GM19238 (cell line): ENCODE results near the gene MCF2L.

ENCODE experiments used
- DNase-seq: peaks from one replicate; pipeline ENCODE4 v3.0.0; 2011; ENCODE audit warnings: low spot score; ENCODE audit not compliant: insufficient read length

The MCF2L gene

DNA sequence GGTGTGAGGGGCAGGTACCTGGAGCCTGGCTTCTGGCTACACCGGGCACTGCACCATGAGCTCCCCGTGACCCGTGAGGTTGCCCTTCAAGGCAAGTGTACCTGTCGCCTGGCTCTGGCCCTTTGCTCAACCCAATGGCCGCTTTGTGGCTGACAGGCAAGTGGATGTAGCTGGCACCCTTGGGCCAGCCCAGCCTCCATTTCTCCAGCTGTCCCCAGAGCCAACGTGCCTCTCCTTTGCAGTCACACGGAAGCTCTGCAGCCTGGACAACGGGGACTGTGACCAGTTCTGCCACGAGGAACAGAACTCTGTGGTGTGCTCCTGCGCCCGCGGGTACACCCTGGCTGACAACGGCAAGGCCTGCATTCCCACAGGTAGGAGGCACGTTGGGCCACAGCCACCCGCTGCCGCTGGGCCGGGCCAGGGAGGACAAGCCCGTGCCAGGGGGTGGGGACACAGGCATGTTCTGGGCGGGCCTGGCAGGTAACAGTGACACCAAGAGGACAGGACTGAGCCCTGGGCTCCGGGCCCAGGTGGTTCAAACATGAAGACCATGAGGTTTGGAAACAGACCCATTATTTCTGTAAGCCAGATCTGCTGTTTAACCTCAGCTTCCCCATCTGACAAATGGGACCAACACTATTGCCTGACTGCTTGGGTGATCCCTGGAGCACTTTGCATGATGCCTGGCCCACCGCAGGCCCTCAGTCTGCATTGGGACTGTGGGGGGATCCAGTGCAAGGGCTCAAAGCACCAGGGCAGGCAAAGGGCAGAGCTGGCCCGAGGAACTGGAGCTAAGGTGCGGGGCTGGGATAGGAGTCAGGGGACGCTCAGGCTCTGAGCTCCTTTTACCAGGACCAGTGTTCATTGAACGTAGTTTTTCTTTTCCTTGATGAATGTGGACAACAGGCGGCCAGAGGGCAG lies 171.9 kb downstream of the MCF2L start:
- DNase-seq: no peak

DNA sequence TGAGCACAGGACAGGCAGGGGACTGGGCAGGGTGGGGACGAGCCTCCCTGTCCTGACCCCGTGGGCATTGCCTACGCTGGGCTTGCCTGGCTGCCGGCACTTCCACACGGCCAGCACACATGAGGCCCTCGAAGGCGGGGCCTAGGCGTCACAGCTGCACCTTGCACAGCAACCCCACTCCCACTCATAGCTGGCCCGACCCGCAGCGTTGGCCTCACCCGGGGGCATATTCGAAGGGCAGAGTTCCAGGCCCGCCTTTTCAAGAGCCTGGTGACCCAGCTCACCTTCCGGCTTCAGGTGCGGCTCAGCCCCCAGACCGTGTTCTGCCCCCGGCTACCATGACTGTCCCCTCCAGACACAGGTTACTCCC lies 172.6 kb downstream of the MCF2L start:
- DNase-seq: no peak

DNA sequence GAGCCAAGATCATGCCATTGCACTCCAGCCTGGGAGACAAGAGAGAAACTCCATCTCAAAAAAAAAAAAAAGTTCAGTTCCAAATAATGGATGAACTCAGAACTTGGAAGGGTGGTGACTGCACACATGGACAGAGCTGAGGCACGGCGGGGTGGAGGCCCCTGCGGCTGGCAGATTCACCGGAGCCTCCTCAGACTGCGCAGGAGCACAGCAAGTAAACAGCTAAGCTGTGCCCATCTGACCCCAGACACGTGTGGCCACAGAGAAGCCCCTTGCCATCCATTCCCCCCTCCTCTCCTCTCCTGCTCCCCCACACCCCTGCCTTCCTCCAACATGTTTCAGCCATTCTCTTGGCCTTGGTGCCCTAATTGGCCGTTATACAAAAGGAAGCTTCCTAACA lies 173.9 kb downstream of the MCF2L start:
- no peak for DNase-seq

DNA sequence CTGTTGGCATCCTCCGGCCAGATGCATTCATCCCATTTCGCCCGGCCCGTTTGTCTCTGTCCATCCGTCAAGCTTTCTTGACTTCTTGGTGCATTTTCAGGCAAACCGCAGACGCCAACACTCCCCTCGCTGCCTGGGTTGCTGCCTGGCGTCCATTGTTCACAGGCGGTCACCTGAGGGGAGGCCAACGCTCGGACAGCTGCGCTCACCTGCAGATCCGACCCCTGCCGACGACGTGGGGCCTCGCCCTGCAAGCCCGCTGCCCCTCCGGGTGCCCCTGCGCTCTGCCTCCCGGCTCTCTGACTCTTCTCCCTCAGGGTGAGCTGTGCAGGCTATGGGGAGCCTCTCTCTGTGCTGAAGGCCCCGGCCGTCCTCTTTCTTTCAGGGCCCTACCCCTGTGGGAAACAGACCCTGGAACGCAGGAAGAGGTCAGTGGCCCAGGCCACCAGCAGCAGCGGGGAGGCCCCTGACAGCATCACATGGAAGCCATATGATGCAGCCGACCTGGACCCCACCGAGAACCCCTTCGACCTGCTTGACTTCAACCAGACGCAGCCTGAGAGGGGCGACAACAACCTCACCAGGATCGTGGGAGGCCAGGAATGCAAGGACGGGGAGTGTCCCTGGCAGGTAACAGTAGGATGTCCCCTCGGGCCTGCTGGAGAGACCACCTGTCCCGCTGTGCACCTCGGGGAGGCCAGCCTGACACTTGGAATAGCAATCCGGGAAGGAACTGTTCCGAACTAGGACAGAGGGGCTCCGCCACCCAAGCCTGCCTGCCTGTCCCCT lies 174.6 kb downstream of the MCF2L start:
- no peak for DNase-seq

DNA sequence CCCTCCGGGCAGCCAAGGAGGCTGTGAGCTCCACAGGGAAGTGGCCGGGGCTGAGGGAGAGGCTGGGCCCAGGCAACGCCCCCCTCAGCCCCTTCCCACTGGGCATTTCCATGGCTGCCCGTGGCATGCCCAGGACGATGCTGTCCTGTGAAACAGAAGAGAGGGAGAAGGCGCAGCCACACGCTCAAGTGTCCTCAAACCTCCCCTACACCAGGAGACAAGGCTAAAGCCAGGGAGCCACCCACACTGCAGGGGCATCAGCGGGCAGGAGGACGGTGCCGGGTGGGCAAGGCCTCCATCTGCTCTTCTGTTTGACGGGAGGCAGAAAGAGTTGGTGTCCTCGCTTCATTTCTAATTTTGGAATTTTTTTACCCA lies 175.2 kb downstream of the MCF2L start:
- DNase-seq: no peak

DNA sequence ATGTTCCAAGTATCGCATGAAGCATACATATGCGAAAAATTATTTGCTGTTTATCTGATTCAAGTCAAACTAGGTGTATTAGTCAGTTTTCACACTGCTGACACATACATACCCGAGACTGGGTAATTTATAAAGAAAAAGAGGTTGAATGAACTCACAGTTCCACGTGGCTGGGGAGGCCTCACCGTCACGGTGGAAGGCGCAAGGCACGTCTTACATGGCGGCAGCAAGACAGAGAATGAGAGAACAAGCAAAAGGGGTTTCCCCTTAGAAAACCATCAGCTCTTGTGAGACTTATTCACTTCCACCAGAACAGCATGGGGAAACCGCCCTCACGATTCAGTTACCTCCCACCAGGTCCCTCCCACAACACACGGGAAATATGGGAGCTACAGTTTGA lies 176.5 kb downstream of the MCF2L start:
- no peak for DNase-seq

DNA sequence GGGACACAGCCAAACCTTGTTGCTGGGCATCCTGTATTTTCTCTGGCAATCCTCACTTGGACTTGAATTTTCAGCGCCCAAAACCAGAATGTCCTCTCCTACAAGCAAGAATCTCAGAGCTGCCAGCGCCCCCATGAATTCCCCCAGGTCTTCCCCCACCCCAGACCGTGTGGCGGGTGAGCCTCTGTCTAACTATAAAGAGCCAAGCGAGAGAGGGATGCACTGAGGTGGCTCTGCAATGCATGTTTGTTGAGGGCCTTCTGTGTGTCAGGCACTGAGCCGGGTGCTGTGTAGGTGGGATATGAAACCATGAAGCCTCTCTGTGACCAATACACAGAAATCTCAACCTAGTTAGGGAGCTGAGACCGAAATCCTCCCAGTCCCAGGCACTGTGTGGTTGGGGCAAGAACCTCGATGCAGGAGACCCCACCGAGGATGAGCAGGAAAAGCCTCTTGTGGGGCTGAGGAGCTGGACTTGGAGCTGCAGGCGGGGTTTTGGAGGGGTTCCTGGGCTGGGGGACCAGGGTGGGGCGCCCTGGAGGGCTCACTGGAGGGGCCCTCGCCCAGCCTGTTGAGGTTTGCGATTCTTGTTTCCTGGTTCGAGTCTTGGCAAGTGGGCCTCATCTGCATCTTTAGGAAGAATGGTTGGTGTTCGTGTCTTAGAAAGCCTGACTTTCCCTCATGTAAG lies 177.0 kb downstream of the MCF2L start:
- no peak for DNase-seq

DNA sequence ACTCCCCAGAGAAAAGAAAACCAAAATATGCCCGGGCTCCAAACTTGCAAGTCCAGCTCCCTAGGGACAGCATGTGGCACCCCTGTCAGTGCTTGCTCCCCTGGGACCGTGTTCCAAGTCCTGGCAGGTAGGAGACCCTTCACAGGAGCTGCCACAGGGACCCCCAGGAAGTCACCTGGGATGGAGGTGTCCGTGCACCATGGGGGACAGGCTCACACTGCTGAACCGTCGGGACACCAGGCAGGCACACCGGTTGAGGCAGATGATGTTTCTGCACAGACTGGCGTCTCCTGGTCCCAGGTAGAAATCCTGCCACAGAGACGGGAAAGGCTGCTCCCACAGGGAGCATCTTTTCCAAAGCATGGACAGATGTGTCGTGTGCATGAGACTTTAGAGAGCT lies 177.7 kb downstream of the MCF2L start:
- no peak for DNase-seq

DNA sequence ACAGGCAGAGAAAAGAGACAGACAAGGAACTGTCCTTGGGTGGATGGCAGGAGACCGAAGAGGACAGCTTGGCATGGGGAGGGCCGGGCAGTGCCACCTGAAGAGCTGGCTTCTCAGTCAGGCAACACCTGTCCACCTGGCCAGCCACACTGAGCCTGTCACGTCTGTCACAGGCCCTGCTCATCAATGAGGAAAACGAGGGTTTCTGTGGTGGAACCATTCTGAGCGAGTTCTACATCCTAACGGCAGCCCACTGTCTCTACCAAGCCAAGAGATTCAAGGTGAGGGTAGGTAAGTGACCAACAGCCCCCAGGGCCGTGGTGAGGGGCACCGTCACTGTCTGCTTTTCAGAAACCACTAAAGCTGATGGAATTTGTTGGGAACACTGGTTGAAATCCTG lies 178.2 kb downstream of the MCF2L start:
- DNase-seq: no peak

DNA sequence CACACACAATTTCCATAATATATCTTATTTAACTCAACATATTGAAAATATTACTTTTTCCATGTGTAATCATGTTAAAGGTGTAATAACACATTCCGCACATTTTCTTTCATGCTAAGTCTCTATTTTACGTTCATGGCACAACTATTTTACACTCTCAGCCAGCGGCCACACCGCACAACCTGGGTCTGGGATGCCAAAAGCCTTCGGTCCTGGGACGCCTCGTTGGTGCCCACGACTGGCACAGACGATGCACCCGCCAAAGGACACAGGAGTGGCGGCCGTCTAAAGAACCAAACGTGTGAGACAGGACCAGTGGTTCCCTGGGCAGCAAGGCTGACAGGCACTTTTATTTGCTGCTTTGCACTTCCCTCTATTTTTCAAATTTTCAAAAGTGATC lies 179.4 kb downstream of the MCF2L start:
- no peak for DNase-seq

DNA sequence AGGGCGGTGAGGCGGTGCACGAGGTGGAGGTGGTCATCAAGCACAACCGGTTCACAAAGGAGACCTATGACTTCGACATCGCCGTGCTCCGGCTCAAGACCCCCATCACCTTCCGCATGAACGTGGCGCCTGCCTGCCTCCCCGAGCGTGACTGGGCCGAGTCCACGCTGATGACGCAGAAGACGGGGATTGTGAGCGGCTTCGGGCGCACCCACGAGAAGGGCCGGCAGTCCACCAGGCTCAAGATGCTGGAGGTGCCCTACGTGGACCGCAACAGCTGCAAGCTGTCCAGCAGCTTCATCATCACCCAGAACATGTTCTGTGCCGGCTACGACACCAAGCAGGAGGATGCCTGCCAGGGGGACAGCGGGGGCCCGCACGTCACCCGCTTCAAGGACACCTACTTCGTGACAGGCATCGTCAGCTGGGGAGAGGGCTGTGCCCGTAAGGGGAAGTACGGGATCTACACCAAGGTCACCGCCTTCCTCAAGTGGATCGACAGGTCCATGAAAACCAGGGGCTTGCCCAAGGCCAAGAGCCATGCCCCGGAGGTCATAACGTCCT lies 180.0 kb downstream of the MCF2L start:
- no peak for DNase-seq
